HK-2 (cell line): ENCODE data around the gene HRG.
A peak's percentile ranks its signal among the peaks of the same experiment; 100 is the strongest.

Experiments
- DNase-seq: peaks from one replicate; pipeline ENCODE4 v3.0.0-alpha.2; 2018; ENCODE audit not compliant: unreplicated experiment

HRG gene

GRCh38 chr3:186637686-186638085 lies 28.1 kb upstream of the HRG start:
- DNase-seq, result no peak

GRCh38 chr3:186638259-186638658 lies 27.6 kb upstream of the HRG start:
- no peak for DNase-seq

GRCh38 chr3:186639778-186640472 lies 25.9 kb upstream of the HRG start, which contains the start of gene FETUB:
FETUB (plus strand) TSS chr3:186640399; CDS start chr3:186640461, 62 bp downstream.
- no peak for DNase-seq

- DNase-seq, result no peak
These were observed 25.4 kb upstream of the HRG start for GRCh38 chr3:186640473-186640818.

- no peak for DNase-seq
These were observed 24.9 kb upstream of the HRG start for GRCh38 chr3:186640929-186641328.

- DNase-seq, result no peak
These were observed 23.8 kb upstream of the HRG start for GRCh38 chr3:186642014-186642413.

GRCh38 chr3:186643493-186643892 lies 22.3 kb upstream of the HRG start:
- no peak for DNase-seq

- DNase-seq, result no peak
These were observed 21.1 kb upstream of the HRG start for GRCh38 chr3:186644683-186645082.

- no peak for DNase-seq
These were observed 19.7 kb upstream of the HRG start for GRCh38 chr3:186646106-186646505.

- DNase-seq, result no peak
These were observed 19.0 kb upstream of the HRG start for GRCh38 chr3:186646841-186647240.

- no peak for DNase-seq
These were observed 17.0 kb upstream of the HRG start for GRCh38 chr3:186648851-186649250.

GRCh38 chr3:186651678-186652215 lies 14.1 kb upstream of the HRG start:
- no peak for DNase-seq

GRCh38 chr3:186653080-186653707 lies 12.6 kb upstream of the HRG start:
- DNase-seq, result no peak

GRCh38 chr3:186653984-186654383 lies 11.8 kb upstream of the HRG start:
- peak; percentile 4 for DNase-seq

GRCh38 chr3:186663361-186664118 lies 2.3 kb upstream of the HRG start:
- no peak for DNase-seq

GRCh38 chr3:186664119-186664495 lies 1.7 kb upstream of the HRG start:
- DNase-seq, result no peak

- DNase-seq, result no peak
These were observed 1.3 kb upstream of the HRG start for GRCh38 chr3:186664506-186664905.

- no peak for DNase-seq
These were observed 2.6 kb downstream of the HRG start for GRCh38 chr3:186668426-186668825.

- no peak for DNase-seq
These were observed 3.7 kb downstream of the HRG start for GRCh38 chr3:186669378-186670084.

GRCh38 chr3:186670155-186670554 lies 4.3 kb downstream of the HRG start:
- no peak for DNase-seq

GRCh38 chr3:186671051-186671450 lies 5.2 kb downstream of the HRG start:
- DNase-seq, result no peak

- no peak for DNase-seq
These were observed 12.8 kb downstream of the HRG start for GRCh38 chr3:186678604-186679003.
